ENCODE data around the gene OR10H4. TPM values are rescaled to one million over a fixed set of nuclear protein-coding genes. Genes with fewer than 3 reads are reported as not detected.
"Not testable (repeated sequence)": the region's sequence is repeated elsewhere in the genome, so short reads cannot be mapped to it uniquely, and the experiment has no call there.

OR10H4 gene
- total RNA-seq, 4 donors from 2014 or later = not detected

- intact Hi-C loops (cut with DNase I) = no loop called here
- Histone ChIP-seq H3K4me1 (no peaks in the 10 kb centered on the region), H3K9me3 (no peaks in the 10 kb centered on the region), H3K4me3 (no peak overlapping the region), H3K36me3 (no peaks in the 10 kb centered on the region), H3K27me3 (peaks cover 0 to 31% (median 0%) of the 10 kb centered on the region in 4 donors), H3K27ac (no peak overlapping the region)
- DNase-seq = no peak
- 19 to 43% methylated on average over 5 of the region's 5 CpGs for WGBS, 2 donors
- TF ChIP-seq POLR2A (IDR thresholded peaks at IDR 0.05) (no peak), CTCF (IDR thresholded peaks at IDR 0.05) (peak in 2 of 6 experiments; percentile 8 to 43)
These were observed 22.5 kb downstream of the OR10H4 start for GRCh38 chr19:15971224-15971780.

GRCh38 chr19:15972043-15972442 lies 23.2 kb downstream of the OR10H4 start:
- H3K4me3 ChIP-seq; H3K36me3 ChIP-seq; DNase-seq; H3K4me1 ChIP-seq; H3K9me3 ChIP-seq; intact Hi-C loops (cut with DNase I); H3K27ac ChIP-seq: not testable (repeated sequence)
- peaks cover 0 to 39% (median 0%) of the 10 kb centered on the region in 4 donors for H3K27me3 ChIP-seq

GRCh38 chr19:15974856-15975255 lies 26.0 kb downstream of the OR10H4 start:
- intact Hi-C loops (cut with DNase I) = no loop called here
- Histone ChIP-seq H3K4me3 (no peak overlapping the region), H3K27ac (no peak overlapping the region), H3K4me1 (no peaks in the 10 kb centered on the region), H3K27me3 (peaks cover 0 to 61% (median 0%) of the 10 kb centered on the region in 4 donors), H3K36me3 (no peaks in the 10 kb centered on the region), H3K9me3 (no peaks in the 10 kb centered on the region)
- DNase-seq = no peak
- no peak for TF ChIP-seq CTCF (IDR thresholded peaks at IDR 0.05)
- TF ChIP-seq POLR2A (IDR thresholded peaks at IDR 0.05) = no peak
- 50 to 58% methylated on average over 5 of the region's 5 CpGs for WGBS, 2 donors

GRCh38 chr19:15976836-15977689 lies 28.3 kb downstream of the OR10H4 start:
- H3K4me1 ChIP-seq = no peaks in the 10 kb centered on the region
- intact Hi-C loops (cut with DNase I) = no loop called here
- H3K4me3 ChIP-seq = no peak overlapping the region
- no peak overlapping the region for H3K27ac ChIP-seq
- no peaks in the 10 kb centered on the region for H3K36me3 ChIP-seq
- no peak for DNase-seq
- peaks cover 0 to 75% (median 0%) of the 10 kb centered on the region in 4 donors for H3K27me3 ChIP-seq
- 35 to 56% methylated on average over 10 of the region's 10 CpGs for WGBS, 2 donors
- peaks cover 0 to 4% (median 0%) of the 10 kb centered on the region in 3 donors for H3K9me3 ChIP-seq
- TF ChIP-seq POLR2A (IDR thresholded peaks at IDR 0.05) = no peak
- no peak for TF ChIP-seq CTCF (IDR thresholded peaks at IDR 0.05)

DNA sequence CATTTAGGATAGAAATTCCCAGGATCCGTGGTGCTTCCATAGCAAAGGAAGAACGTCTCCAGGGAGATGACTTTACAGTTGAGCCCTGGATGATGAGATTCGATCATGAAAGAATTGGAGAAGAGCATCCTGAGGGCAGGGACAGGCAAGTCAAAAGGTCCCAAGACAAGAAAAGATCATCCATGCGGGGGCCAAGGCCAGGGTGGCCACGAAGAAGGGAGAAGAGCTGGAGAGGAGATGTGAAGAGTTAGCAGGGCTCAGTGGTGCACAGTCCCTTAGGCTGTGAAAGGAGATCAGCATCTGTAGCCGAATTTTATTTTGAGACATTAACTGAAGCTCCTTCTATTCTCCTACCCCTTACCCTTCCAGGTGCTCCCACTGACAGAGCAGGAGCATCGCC lies 28.9 kb downstream of the OR10H4 start:
- no peak for TF ChIP-seq CTCF (IDR thresholded peaks at IDR 0.05)
- TF ChIP-seq POLR2A (IDR thresholded peaks at IDR 0.05) = no peak
- WGBS, 2 donors = 44 to 64% methylated on average over 6 to 7 of the region's 7 CpGs
- no peak overlapping the region for H3K27ac ChIP-seq
- no peak for DNase-seq
- H3K36me3 ChIP-seq = no peaks in the 10 kb centered on the region
- H3K4me1 ChIP-seq = no peaks in the 10 kb centered on the region
- H3K9me3 ChIP-seq = peaks cover 0 to 10% (median 6%) of the 10 kb centered on the region in 3 donors
- no peak overlapping the region for H3K4me3 ChIP-seq
- peaks cover 0 to 75% (median 0%) of the 10 kb centered on the region in 4 donors for H3K27me3 ChIP-seq
- intact Hi-C loops (cut with DNase I) = no loop called here

Measured in esophagus squamous epithelium (tissue), 5 donors.